Measurements from ENCODE around the gene CD200R1L. TPM values are rescaled to one million over a fixed set of nuclear protein-coding genes. Genes with fewer than 3 reads are reported as not detected.

CD200R1L gene
- total and polyA plus RNA-seq, 2 experiments from 2014 or later: not detected

- Mint-ChIP-seq H3K4me1 (peaks cover 9% of the 10 kb centered on the region), H3K4me3 (no peak overlapping the region)
- H2AFZ ChIP-seq: no peak overlapping the region
Observed at GRCh38 chr3:112813016-112813415, 33.6 kb downstream of the CD200R1L start.

More at GRCh38 chr3:112813016-112813415, 33.6 kb downstream of the CD200R1L start:
- H3K36me3 ChIP-seq (ENCODE audit: insufficient read depth): no peaks in the 10 kb centered on the region
- H3K79me2 ChIP-seq (replicated peaks; ENCODE audit: insufficient read depth): no peaks in the 10 kb centered on the region
- DNase-seq (ENCODE audit: low spot score) (no peak), ATAC-seq (no peak)
- no peak overlapping the region for H3K27ac ChIP-seq (ENCODE audit: low read depth)
- no peaks in the 10 kb centered on the region for H3K27me3 Mint-ChIP-seq (ENCODE audit: insufficient read depth, low read depth, poor library complexity)
- no peaks in the 10 kb centered on the region for H3K27me3 ChIP-seq (ENCODE audit: insufficient read depth)
- no peaks in the 10 kb centered on the region for H3F3A ChIP-seq (replicated peaks; ENCODE audit: low read depth)
- no peaks in the 10 kb centered on the region for H4K20me1 ChIP-seq (replicated peaks; ENCODE audit: insufficient read depth)
- TF ChIP-seq CTCF (conservative IDR thresholded peaks at IDR 0.05; ENCODE audit: low read depth in 2 of 2): no peak
- TF ChIP-seq STAT1 (IDR thresholded peaks at IDR 0.05; ENCODE audit: unreplicated experiment): no peak
- no peak for TF ChIP-seq REST (IDR thresholded peaks at IDR 0.05; ENCODE audit: unreplicated experiment)
- TF ChIP-seq ZNF462 (CRISPR knock-in tag; IDR thresholded peaks at IDR 0.05): no peak
- TF ChIP-seq POLR2AphosphoS5 (IDR thresholded peaks at IDR 0.05; ENCODE audit: low read depth): no peak
- no peak for TF ChIP-seq JUNB (IDR thresholded peaks at IDR 0.05; ENCODE audit: unreplicated experiment)
- TF ChIP-seq ETS1 (IDR thresholded peaks at IDR 0.05): no peak
- TF ChIP-seq EZH2phosphoT487 (IDR thresholded peaks at IDR 0.05; ENCODE audit: unreplicated experiment): no peak
- TF ChIP-seq EZH2 (IDR thresholded peaks at IDR 0.05; ENCODE audit: low read depth, unreplicated experiment): no peak
- no peak for TF ChIP-seq ZNF331 (CRISPR knock-in tag; IDR thresholded peaks at IDR 0.05; ENCODE audit: low read depth)
- TF ChIP-seq NANOG (IDR thresholded peaks at IDR 0.05; ENCODE audit: borderline replicate concordance): no peak
- no peak for TF ChIP-seq ZNF114 (CRISPR knock-in tag; IDR thresholded peaks at IDR 0.05)
- no peak for TF ChIP-seq CREB1 (CRISPR knock-in tag; IDR thresholded peaks at IDR 0.05; ENCODE audit: low read depth)
- no peaks in the 10 kb centered on the region for H3K9me3 Mint-ChIP-seq
- no peak overlapping the region for H3K4me3 ChIP-seq
- H3K4me2 ChIP-seq: no peak overlapping the region
- peaks cover 8% of the 10 kb centered on the region for H3K4me1 ChIP-seq (ENCODE audit: insufficient read depth)
- no peaks in the 10 kb centered on the region for H3K36me3 Mint-ChIP-seq (ENCODE audit: low read depth)
- no peak overlapping the region for H3K27ac Mint-ChIP-seq
- no peaks in the 10 kb centered on the region for H3K9me2 ChIP-seq (ENCODE audit: insufficient read depth)
